ENCODE results near the gene HHAT. TPM values are rescaled to one million over a fixed set of nuclear protein-coding genes. Genes with fewer than 3 reads are reported as not detected.
A peak's percentile ranks its signal among the peaks of the same experiment; 100 is the strongest.

HHAT gene
- total RNA-seq, 4 donors from 2014 or later, result 0.83 to 1.6 (median 1.2) TPM

- 84% methylated on average over 5 of the region's 5 CpGs for whole genome bisulfite sequencing
- Histone ChIP-seq H3K27ac (replicated peaks in 1 of 4) (no peak overlapping the region), H3K36me3 (no peaks in the 10 kb centered on the region), H3K9me3 (no peaks in the 10 kb centered on the region), H3K4me1 (peaks cover 16 to 27% (median 25%) of the 10 kb centered on the region in 4 donors), H3K27me3 (no peaks in the 10 kb centered on the region), H3K4me3 (no peak overlapping the region)
- peak; percentile 70 for DNase-seq (ENCODE audit: extremely low spot score)
- intact Hi-C loops (cut with DNase I), result no loop called here
- TF ChIP-seq POLR2A (IDR thresholded peaks at IDR 0.05; ENCODE audit: low read depth), result no peak
- TF ChIP-seq CTCF (IDR thresholded peaks at IDR 0.05), result no peak
- TF ChIP-seq POLR2AphosphoS5 (IDR thresholded peaks at IDR 0.05), result no peak
- TF ChIP-seq EP300 (IDR thresholded peaks at IDR 0.05), result no peak
These were observed 35.8 kb downstream of the HHAT start for GRCh38 chr1:210364479-210364878.

GRCh38 chr1:210366767-210367166 is 38.1 kb downstream of the HHAT start:
- TF ChIP-seq CTCF (IDR thresholded peaks at IDR 0.05), result no peak
- TF ChIP-seq POLR2AphosphoS5 (IDR thresholded peaks at IDR 0.05), result no peak
- TF ChIP-seq POLR2A (IDR thresholded peaks at IDR 0.05; ENCODE audit: low read depth), result no peak
- no peak for TF ChIP-seq EP300 (IDR thresholded peaks at IDR 0.05)
- Histone ChIP-seq H3K27me3 (no peaks in the 10 kb centered on the region), H3K4me1 (peaks cover 9 to 21% (median 18%) of the 10 kb centered on the region in 4 donors), H3K27ac (replicated peaks in 1 of 4) (no peak overlapping the region), H3K36me3 (no peaks in the 10 kb centered on the region), H3K4me3 (no peak overlapping the region), H3K9me3 (no peaks in the 10 kb centered on the region)
- peak; percentile 66 for DNase-seq (ENCODE audit: extremely low spot score)
- intact Hi-C loops (cut with DNase I), result no loop called here
- WGBS, result 85% methylated on average over 6 of the region's 6 CpGs

- DNase-seq (ENCODE audit: extremely low spot score), result peak; percentile 57
- Histone ChIP-seq H3K36me3 (no peaks in the 10 kb centered on the region), H3K9me3 (no peaks in the 10 kb centered on the region), H3K4me3 (no peak overlapping the region), H3K27ac (replicated peaks in 1 of 4) (no peak overlapping the region), H3K27me3 (no peaks in the 10 kb centered on the region), H3K4me1 (peaks cover 6 to 16% (median 13%) of the 10 kb centered on the region in 4 donors)
- TF ChIP-seq POLR2AphosphoS5 (IDR thresholded peaks at IDR 0.05) (no peak), CTCF (IDR thresholded peaks at IDR 0.05) (no peak), EP300 (IDR thresholded peaks at IDR 0.05) (no peak), POLR2A (IDR thresholded peaks at IDR 0.05; ENCODE audit: low read depth) (no peak)
- intact Hi-C loops (cut with DNase I), result no loop called here
- 96% methylated on average over 2 of the region's 2 CpGs for WGBS
These were observed 38.9 kb downstream of the HHAT start for GRCh38 chr1:210367566-210367965.

GRCh38 chr1:210369425-210369824 is 40.7 kb downstream of the HHAT start:
- TF ChIP-seq POLR2A (IDR thresholded peaks at IDR 0.05; ENCODE audit: low read depth) (no peak), EP300 (IDR thresholded peaks at IDR 0.05) (no peak), CTCF (IDR thresholded peaks at IDR 0.05) (no peak), POLR2AphosphoS5 (IDR thresholded peaks at IDR 0.05) (no peak)
- Histone ChIP-seq H3K36me3 (no peaks in the 10 kb centered on the region), H3K9me3 (no peaks in the 10 kb centered on the region), H3K4me3 (no peak overlapping the region), H3K4me1 (peaks cover 0 to 9% (median 1%) of the 10 kb centered on the region in 4 donors), H3K27me3 (no peaks in the 10 kb centered on the region), H3K27ac (replicated peaks in 1 of 4) (no peak overlapping the region)
- intact Hi-C loops (cut with DNase I), result no loop called here
- peak; percentile 80 for DNase-seq (ENCODE audit: extremely low spot score)
- 87% methylated on average over 4 of the region's 4 CpGs for WGBS

- Histone ChIP-seq H3K27ac (replicated peaks in 1 of 4) (no peak overlapping the region), H3K4me1 (peaks cover 0 to 9% (median 1%) of the 10 kb centered on the region in 4 donors), H3K36me3 (no peaks in the 10 kb centered on the region), H3K27me3 (no peaks in the 10 kb centered on the region), H3K9me3 (no peaks in the 10 kb centered on the region), H3K4me3 (no peak overlapping the region)
- intact Hi-C loops (cut with DNase I), result no loop called here
- 100% methylated on average over 2 of the region's 2 CpGs for WGBS
- TF ChIP-seq CTCF (IDR thresholded peaks at IDR 0.05) (no peak), EP300 (IDR thresholded peaks at IDR 0.05) (no peak), POLR2A (IDR thresholded peaks at IDR 0.05; ENCODE audit: low read depth) (no peak), POLR2AphosphoS5 (IDR thresholded peaks at IDR 0.05) (no peak)
- DNase-seq (ENCODE audit: extremely low spot score), result peak; percentile 74
These were observed 43.2 kb downstream of the HHAT start for GRCh38 chr1:210371916-210372315.

Data from esophagus muscularis mucosa (tissue), 4 donors.